ENCODE data around the gene PAQR7. TPM values are rescaled to one million over a fixed set of nuclear protein-coding genes. Genes with fewer than 3 reads are reported as not detected.

The PAQR7 gene
- total RNA-seq, 1 donor, result 9.8 TPM

DNA sequence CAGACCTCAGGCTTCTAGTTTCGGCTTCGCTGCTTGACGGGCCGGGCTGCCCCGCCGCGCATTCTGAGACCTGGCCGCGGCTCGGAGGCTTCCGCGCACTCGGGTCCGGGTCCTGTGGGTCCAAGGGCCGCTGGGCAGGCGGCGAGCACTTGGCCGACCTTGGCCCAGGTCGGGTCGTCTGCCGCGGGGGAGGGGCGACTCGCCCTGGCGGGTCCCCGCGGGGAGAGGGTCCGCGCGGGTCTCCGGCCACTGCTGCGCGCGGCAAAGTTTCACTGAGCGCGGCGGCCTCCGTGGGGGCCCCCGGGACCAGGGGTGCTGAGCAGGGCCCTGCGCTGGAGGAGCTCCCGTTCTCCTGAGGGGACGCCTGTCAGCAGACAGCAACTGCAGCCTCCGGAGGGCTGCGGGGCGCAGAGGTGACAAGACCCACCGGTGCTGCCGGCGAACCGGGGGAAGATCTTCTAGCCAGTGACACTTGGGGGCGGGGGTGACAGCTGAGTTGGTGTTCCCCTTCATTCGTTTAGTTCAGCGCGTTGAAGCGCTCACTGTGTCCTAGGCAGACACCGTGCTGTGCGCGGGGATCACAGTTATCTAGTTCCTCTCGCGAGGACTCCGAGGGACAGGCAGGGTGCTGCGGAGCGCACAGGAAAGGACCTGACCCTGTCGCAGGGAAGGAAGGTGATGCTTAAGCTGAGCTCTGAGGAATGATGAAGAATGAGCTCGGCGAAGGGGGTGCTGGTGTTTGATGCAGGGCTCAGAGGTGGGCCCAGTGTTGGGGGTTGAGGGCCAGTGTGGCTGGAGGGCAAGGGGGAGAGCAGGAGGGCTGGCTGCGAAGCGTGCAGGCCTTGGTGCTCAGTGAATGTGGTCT lies 55.0 kb downstream of the PAQR7 start:
- peaks cover 30% of the 10 kb centered on the region for H3K4me1 ChIP-seq (ENCODE audit: insufficient read depth, low read length)
- H3K36me3 ChIP-seq (ENCODE audit: insufficient read depth, low read length), result peaks cover 15% of the 10 kb centered on the region
- H3K27ac ChIP-seq (ENCODE audit: low read depth, low read length), result peak overlapping the region; percentile 86
- peak overlapping the region; percentile 84 for H3K4me2 ChIP-seq (ENCODE audit: insufficient read depth, low read length)
- no peaks in the 10 kb centered on the region for H3K9me3 ChIP-seq (ENCODE audit: low read depth, low read length)
- no peaks in the 10 kb centered on the region for H3K27me3 ChIP-seq (ENCODE audit: insufficient read depth, low read length)
- H2AFZ ChIP-seq (ENCODE audit: low read length), result peak overlapping the region; percentile 89
- H3K79me2 ChIP-seq (ENCODE audit: insufficient read depth, low read length), result peaks cover 53% of the 10 kb centered on the region
- DNase-seq (ENCODE audit: insufficient read length, low spot score, missing footprints), result peak; percentile 98
- TF ChIP-seq, protein P1, sequence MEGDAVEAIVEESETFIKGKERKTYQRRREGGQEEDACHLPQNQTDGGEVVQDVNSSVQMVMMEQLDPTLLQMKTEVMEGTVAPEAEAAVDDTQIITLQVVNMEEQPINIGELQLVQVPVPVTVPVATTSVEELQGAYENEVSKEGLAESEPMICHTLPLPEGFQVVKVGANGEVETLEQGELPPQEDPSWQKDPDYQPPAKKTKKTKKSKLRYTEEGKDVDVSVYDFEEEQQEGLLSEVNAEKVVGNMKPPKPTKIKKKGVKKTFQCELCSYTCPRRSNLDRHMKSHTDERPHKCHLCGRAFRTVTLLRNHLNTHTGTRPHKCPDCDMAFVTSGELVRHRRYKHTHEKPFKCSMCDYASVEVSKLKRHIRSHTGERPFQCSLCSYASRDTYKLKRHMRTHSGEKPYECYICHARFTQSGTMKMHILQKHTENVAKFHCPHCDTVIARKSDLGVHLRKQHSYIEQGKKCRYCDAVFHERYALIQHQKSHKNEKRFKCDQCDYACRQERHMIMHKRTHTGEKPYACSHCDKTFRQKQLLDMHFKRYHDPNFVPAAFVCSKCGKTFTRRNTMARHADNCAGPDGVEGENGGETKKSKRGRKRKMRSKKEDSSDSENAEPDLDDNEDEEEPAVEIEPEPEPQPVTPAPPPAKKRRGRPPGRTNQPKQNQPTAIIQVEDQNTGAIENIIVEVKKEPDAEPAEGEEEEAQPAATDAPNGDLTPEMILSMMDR (IDR thresholded peaks at IDR 0.05; ENCODE audit: extremely low read depth, low read depth, low read length), result no peak
- H3K4me3 ChIP-seq (ENCODE audit: insufficient read depth, low read length), result peak overlapping the region; percentile 96
- peaks cover 42% of the 10 kb centered on the region for H4K20me1 ChIP-seq (ENCODE audit: insufficient read depth, low read length)

DNA sequence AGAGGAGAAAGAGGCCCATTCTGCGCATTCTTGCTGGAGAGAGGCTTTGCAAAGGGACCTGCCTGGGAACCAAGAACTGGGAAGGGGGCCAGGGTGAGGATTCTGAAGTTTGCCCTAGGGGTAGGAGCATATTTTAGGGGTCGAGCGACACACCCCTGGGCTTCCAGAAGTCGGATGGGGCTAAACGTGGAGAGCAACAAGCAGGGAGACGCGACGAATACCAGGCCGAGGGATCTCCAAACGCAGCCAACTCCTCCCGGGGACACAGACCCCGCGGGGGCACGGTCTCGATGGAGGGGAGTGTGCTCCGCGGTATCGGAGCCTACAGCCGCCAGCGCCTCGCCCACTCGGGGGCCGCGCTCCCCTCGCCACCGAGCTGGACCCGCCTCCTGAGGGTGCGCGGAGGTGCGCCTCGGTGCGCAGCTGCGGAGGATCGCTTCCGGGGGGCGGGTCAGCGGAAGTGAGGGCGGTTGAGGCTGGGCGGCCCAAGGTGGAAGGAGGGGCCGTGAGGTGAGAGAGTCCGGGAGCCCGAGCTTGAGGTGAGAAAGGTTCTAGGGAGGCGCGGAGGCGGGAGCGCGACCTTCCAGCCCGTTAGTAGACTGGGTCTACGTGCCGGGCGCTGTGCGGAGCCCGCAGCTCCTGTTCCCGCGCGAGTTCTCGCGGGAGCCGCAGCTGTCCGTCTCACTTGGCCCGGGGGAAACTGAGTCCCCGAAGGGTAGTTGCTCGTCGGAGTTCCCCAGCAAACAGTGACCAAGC lies 55.8 kb downstream of the PAQR7 start, which contains the start of gene MTFR1L:
Gene MTFR1L (plus strand): TSS at position 464 of the 756 bp plus-strand sequence. CDS start 3,151 bp downstream, outside the sequence.
- H3K4me3 ChIP-seq (ENCODE audit: insufficient read depth, low read length), result peak within 1 kb of the TSS; percentile 96
- H4K20me1 ChIP-seq (ENCODE audit: insufficient read depth, low read length), result peaks cover 42% of the 10 kb centered on the region
- H3K27ac ChIP-seq (ENCODE audit: low read depth, low read length), result peak within 1 kb of the TSS; percentile 86
- H3K36me3 ChIP-seq (ENCODE audit: insufficient read depth, low read length), result peaks cover 18% of the 10 kb centered on the region
- H3K9me3 ChIP-seq (ENCODE audit: low read depth, low read length), result no peaks in the 10 kb centered on the region
- TF ChIP-seq, protein P1 (IDR thresholded peaks at IDR 0.05; ENCODE audit: extremely low read depth, low read depth, low read length), result no peak
- peak within 1 kb of the TSS; percentile 84 for H3K4me2 ChIP-seq (ENCODE audit: insufficient read depth, low read length)
- no peaks in the 10 kb centered on the region for H3K27me3 ChIP-seq (ENCODE audit: insufficient read depth, low read length)
- DNase-seq (ENCODE audit: insufficient read length, low spot score, missing footprints), result peak; percentile 99
- H3K79me2 ChIP-seq (ENCODE audit: insufficient read depth, low read length), result peaks cover 50% of the 10 kb centered on the region
- peaks cover 30% of the 10 kb centered on the region for H3K4me1 ChIP-seq (ENCODE audit: insufficient read depth, low read length)
- H2AFZ ChIP-seq (ENCODE audit: low read length), result peak within 1 kb of the TSS; percentile 89

DNA sequence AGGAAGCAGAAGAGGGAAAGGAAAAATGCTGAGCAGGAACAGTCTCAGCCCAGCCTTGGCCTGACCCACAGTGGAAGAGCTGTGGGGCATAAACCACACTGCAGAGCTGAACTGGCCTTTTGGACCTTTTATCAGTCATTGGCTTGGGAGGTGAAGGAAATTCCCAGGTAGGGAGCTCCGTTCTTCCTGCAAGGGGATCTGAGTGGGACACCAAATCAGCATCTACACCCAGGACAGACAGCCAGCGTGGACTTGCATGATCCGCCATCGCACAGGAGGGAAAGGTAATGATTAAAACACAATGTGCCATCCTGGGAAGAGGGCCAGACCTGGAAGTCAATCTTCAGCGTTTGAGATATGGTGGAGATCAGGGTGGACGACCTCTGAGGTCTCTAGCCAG lies 56.9 kb downstream of the PAQR7 start:
- Histone ChIP-seq H3K4me3 (ENCODE audit: insufficient read depth, low read length) (peak overlapping the region; percentile 96), H3K4me1 (ENCODE audit: insufficient read depth, low read length) (peaks cover 30% of the 10 kb centered on the region), H3K36me3 (ENCODE audit: insufficient read depth, low read length) (peaks cover 26% of the 10 kb centered on the region), H3K27ac (ENCODE audit: low read depth, low read length) (peak overlapping the region; percentile 86), H3K79me2 (ENCODE audit: insufficient read depth, low read length) (peaks cover 39% of the 10 kb centered on the region), H2AFZ (ENCODE audit: low read length) (no peak overlapping the region), H4K20me1 (ENCODE audit: insufficient read depth, low read length) (peaks cover 31% of the 10 kb centered on the region), H3K4me2 (ENCODE audit: insufficient read depth, low read length) (peak overlapping the region; percentile 84), H3K27me3 (ENCODE audit: insufficient read depth, low read length) (no peaks in the 10 kb centered on the region), H3K9me3 (ENCODE audit: low read depth, low read length) (no peaks in the 10 kb centered on the region)
- TF ChIP-seq, protein P1 (IDR thresholded peaks at IDR 0.05; ENCODE audit: extremely low read depth, low read depth, low read length), result no peak
- DNase-seq (ENCODE audit: insufficient read length, low spot score, missing footprints), result peak; percentile 38
